GM19438 (cell line): ENCODE data around the gene CRLF1.

Experiments
- ATAC-seq: cut with Tn5 transposase; IDR thresholded peaks from one replicate; pipeline ENCODE4 v1.9.1; 2021; ENCODE audit warnings: low read depth; ENCODE audit not compliant: unreplicated experiment

CRLF1 gene, protein sequence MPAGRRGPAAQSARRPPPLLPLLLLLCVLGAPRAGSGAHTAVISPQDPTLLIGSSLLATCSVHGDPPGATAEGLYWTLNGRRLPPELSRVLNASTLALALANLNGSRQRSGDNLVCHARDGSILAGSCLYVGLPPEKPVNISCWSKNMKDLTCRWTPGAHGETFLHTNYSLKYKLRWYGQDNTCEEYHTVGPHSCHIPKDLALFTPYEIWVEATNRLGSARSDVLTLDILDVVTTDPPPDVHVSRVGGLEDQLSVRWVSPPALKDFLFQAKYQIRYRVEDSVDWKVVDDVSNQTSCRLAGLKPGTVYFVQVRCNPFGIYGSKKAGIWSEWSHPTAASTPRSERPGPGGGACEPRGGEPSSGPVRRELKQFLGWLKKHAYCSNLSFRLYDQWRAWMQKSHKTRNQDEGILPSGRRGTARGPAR

DNA sequence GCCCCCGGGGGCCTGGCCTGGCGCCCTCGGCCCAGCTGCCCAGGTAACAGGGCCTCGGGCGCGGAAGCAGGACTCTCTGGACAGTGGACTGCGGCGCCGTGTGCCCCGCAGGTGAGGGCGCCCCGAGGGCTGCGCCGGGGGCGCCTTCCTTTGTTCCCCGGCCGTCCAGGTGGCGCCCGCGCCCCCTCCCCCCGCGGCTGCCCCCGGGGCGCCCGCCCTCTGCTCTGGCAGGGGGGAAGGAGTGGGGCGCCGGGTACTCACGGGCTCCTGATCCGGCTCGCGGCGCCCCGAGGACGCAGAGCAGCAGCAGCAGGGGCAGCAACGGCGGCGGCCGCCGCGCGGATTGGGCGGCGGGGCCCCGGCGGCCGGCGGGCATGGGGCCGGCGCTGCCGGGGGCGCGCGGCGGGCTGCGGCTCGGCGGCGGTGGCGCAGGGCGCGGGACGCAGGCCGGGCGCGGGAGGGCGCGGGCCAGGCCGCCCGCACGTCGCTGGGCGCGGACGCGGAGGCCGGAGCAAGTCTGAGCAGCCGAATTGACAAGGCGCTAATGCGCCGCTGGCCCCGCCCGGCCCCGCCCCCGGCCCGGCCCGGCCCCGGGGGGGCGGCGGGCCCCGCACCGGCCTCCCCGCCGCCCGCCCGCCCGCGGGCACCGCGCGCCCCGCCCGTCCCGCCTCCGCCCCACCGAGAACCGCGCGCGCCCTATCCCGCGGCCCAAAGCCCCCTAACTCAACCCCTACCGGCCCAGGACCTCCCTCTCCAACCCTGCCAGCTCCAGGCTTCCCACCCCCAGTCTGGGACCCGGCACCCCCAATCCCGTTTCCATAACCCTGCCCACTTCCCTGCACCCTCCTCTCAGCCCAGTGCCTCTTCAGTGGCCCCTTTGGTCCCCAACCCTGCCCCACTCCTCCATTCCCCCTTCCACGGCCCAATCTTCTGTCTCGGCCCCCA, at the start of gene CRLF1:
Gene CRLF1, minus strand, starts transcription at position 519 of the 945 bp plus-strand sequence. Its CDS starts 143 bp downstream, at position 376.
- no peak for ATAC-seq

DNA sequence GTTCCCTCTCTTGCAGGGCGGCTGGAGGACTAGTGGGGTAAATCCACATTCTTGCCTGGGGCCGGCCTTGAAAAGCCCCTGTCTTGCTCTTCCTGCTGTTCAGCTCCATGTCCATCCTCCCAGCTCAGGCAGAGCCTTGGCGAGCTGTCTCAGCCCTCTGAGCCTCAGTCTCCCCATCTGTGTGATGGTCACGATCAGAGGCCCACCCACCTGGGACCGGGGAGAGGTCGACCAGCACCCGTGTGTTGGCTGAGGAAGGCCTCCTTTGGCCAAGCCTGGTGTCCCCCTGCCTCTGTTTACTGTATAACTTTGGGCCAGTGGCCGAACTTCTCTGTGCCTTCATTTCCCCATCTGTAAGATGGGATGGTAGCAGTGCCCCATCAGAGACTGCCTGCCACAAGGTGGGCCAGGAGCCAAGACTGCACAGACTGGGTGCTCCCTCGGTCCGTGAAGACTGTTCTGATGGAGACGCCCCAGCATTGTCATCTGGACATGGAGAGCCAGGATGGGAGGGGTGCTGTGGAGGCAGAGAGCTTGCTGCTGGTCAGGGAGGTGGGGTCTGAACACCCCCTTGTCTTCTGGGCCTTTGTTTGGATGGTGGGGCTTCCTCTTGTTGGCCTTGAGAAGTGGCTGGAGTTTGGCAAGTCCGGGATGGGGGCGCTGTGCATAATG, 48.7 kb upstream of the CRLF1 start:
- no peak for ATAC-seq

DNA sequence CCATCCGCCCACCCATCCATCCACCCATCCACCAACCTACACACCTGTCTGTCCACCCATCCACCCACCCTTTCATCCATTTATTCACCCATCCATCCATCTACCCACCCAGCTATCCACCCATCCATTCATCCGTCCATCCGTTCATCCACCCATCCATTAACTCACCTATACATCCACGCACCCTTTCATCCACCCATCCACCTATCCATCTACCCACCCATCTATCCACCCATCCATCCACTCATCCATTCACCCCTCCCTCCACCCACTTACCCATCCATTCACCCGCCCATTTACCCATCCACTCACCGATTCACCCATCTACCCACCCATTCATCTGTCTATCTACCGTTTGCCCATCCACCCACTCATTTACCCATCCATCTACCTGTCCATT, 47.9 kb upstream of the CRLF1 start:
- no peak for ATAC-seq

- ATAC-seq = no peak
These were observed 47.3 kb upstream of the CRLF1 start for GRCh38 chr19:18653853-18654252.

GRCh38 chr19:18651733-18652132, 45.1 kb upstream of the CRLF1 start:
- ATAC-seq = no peak

DNA sequence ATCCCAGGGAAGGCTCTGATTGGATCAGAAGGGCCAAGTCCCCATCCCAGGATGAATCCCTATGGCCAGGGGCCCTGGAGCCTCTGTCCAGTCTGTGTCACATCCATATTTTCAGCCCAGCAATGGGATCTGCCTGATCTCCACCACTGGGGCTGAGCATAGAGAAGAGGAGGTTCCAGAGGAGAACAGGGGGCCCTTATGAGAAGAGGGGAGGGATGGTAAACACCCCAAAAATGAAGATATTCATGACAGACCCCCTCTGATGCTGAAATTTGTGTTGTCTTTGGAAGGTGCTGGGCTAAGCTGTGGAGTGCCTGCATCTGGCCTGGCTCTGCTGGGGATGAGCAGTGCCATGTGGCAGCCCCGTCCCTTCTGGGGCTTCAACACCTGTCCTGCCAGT, 44.7 kb upstream of the CRLF1 start:
- ATAC-seq = no peak

DNA sequence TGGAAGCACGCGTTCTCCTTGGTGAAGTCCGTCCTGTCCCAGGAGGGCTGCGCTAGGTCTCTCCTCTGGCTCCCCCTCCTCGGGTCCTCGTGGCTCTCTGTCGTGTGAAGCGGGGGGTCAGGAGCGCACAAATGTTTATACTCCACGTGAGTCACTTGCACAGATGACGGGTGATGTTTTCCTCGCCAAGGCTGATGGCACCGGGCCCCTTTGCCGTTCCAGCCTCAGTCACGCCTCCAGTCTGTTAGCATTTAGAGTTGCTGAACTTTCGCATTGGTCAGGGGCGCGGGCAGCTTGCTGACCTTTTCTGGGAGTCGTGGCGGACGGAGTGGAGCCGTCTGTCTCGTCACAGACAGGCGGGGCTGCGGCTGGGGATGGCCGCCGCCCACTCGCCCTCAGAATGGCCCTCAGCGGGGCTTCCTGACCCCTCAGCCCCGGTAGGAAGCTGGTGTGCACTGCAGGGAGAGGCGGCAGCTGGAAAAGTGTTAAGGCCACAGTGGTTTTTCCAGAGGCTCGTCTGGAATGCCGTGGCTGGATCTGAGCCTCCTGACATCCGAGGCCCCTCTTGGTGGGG, 44.0 kb upstream of the CRLF1 start:
- ATAC-seq = no peak

DNA sequence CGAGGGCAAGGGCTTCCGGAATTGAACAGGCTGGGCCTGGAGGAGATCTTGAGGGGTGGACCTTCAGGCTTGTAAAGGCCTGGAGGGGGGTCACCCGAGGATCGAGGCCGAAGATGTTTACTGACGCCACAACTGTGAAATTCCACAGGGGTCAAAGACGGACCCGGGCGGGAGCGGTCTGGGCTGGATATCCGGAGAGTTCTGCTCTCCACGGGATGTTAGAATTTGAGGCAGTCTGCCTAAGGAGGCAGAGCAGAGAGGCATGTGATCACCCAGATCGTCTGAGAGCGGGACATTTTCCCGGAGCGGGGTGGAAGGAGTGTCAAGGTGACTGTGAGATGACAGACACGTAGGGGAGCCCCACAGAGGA, 43.4 kb upstream of the CRLF1 start:
- no peak for ATAC-seq

- no peak for ATAC-seq
These were observed 42.9 kb upstream of the CRLF1 start for GRCh38 chr19:18649371-18650020.

- no peak for ATAC-seq
These were observed 42.3 kb upstream of the CRLF1 start for GRCh38 chr19:18648973-18649315.

DNA sequence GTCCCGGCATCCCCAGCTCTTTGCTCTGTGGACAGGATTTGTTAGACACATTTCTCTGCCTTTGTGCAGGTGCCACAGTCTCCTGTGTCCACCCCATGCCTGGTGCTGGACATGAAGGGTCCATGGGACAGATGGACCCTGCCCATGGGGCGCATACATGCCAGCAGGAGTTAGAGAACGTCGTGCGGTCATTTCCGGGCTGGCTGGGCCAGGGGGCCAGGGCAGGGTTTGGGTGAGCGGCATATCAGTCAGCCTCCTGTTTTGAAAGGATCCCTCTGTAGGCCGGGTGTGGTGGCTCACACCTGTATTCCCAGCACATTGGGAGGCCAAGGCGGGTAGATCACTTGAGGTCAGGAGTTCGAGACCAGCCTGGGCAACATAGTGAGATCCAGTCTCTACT, 41.2 kb upstream of the CRLF1 start:
- no peak for ATAC-seq

DNA sequence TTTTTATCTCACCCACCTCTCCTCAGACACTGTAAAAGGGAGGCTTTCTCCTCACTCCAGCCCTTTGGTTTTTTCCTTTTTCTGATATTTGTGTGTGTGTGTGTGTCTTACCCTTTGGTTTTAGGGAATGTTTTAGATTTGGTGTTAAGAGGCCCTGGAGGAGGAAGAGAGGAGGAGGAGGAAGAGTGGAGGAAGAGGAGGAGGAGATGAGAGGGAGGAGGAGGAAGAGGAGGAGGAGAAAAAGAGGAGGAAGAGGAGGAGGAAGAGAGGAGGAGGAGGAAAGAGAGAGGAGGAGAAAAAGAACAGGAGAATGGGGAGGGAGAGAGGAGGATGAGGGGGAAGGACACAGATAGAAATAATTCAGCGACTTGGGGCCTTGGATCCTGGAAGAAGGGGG, 40.8 kb upstream of the CRLF1 start:
- ATAC-seq = no peak

- no peak for ATAC-seq
These were observed 40.2 kb upstream of the CRLF1 start for GRCh38 chr19:18646535-18647370.

DNA sequence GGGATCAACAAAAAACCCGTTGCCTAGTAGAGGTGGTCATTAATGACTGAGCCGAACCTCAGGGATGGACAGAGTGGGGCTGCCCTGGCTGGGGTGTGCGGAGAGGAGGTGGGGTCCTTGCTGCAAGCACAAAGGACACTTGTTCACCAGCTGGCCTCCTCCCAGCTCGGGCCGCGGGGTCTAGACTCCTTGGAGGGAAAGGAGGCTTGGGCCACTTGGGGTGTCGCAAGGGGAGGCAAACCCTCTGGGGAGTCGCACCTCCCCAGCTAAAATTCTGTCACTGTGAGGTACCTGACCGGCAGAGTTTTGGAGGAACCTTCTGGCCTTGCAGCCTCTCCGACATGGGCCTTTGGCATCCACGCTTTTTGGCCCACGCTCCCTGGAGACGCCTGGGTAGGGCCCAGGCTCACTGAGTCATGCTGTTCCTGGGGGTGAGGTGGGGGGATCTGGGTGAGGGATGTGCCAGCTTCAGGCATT, 38.5 kb upstream of the CRLF1 start:
- ATAC-seq = no peak

GRCh38 chr19:18644196-18645034, 37.8 kb upstream of the CRLF1 start:
- ATAC-seq = no peak

GRCh38 chr19:18639706-18640243, 33.2 kb upstream of the CRLF1 start:
- no peak for ATAC-seq

GRCh38 chr19:18637673-18638630, 31.4 kb upstream of the CRLF1 start:
- ATAC-seq = no peak
